HTERT RPE-1 (cell line): ENCODE results near the gene MPZL1.
"Not testable (repeated sequence)": the region's sequence is repeated elsewhere in the genome, so short reads cannot be mapped to it uniquely, and the experiment has no call there.

Experiments
- in situ Hi-C: fragments of 300-500 bp; cut with MboI; formaldehyde crosslinking; loops from 4 replicates; pipeline ENCODE4 v1.14.3; 2020; ENCODE audit warnings: low sequenced_read_pairs

MPZL1 gene

DNA sequence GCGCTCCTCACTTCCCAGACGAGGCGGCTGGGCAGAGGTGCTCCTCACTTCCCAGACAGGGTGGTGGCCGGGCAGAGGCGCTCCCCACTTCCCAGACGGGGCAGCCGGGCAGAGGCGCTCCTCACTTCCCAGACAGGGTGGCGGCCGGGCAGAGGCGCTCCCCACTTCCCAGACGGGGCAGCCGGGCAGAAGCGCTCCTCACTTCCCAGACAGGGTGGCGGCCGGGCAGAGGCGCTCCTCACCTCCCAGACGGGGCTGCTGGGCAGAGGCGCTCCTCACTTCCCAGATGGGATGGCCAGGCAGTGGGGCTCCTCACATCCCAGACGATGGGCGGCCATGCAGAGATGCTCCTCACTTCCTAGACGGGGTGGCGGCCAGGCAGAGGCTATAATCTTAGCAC is 84.5 kb downstream of the MPZL1 start:
- in situ Hi-C loops = not testable (repeated sequence)

- in situ Hi-C loops = not testable (repeated sequence)
These were observed 84.9 kb downstream of the MPZL1 start for GRCh38 chr1:167806676-167807075.

GRCh38 chr1:167808104-167808503 is 86.3 kb downstream of the MPZL1 start:
- in situ Hi-C loops = no loop called here

DNA sequence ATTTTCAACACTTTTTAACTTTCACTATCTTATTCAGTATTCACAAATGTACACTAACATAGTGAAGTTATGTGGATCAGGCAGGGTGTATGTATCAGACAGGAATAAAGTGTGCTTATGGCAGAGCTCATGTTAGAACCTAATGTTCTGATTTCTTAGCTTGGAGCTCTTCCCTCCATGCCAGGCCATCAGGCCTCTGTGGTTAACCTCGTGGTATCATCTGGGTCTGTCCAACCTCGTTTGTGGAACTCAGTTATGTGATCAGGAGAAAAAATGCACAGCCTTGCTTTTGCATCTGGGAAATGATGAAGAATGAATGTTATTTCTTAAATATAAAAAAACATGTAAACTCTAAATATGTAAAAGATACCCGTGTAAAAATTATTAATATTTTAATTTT is 86.9 kb downstream of the MPZL1 start:
- in situ Hi-C loops = no loop called here

- in situ Hi-C loops = no loop called here
These were observed 91.2 kb downstream of the MPZL1 start for GRCh38 chr1:167812972-167813371.

- in situ Hi-C loops = no loop called here
These were observed 93.9 kb downstream of the MPZL1 start for GRCh38 chr1:167815650-167816049.

DNA sequence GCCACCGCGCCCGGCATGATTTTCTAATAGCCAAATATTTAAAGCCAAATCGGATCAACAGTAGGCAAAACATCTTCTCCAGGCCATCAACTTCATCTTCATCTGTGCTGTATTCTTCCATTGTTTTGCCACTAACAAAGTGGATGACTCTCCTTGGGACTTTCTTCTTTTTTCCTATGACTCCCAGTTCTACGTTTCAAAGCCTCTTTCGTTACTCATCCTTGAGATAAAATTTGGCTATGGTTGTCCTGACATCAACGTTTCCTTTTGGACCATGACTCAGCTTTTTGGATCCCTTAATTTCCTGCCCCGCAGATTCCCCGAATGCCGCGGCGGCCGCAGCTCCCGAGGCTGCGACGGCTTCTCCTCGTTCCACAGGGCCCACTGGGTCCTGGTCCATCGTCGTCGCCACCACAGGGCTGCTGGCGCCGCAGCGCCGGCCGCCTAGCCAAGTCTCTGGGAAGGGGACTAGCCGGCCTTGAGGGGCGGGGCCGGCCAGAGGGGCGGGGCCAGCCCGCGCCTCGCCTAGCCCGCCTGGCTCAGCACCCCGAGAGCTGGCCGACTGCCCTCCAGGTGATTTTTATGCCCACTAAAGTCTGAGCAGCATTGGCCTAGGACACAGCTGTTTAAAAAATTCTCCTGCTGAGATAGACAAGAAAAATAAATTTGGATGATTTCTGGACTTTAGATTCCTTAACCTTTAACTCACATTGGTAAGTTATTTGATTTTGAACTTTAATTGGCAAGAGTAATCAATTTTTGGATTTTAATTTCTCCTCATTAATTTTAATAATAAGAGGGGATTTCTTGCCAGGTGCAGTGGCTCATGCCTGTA is 98.3 kb downstream of the MPZL1 start:
- in situ Hi-C loops = no loop called here

DNA sequence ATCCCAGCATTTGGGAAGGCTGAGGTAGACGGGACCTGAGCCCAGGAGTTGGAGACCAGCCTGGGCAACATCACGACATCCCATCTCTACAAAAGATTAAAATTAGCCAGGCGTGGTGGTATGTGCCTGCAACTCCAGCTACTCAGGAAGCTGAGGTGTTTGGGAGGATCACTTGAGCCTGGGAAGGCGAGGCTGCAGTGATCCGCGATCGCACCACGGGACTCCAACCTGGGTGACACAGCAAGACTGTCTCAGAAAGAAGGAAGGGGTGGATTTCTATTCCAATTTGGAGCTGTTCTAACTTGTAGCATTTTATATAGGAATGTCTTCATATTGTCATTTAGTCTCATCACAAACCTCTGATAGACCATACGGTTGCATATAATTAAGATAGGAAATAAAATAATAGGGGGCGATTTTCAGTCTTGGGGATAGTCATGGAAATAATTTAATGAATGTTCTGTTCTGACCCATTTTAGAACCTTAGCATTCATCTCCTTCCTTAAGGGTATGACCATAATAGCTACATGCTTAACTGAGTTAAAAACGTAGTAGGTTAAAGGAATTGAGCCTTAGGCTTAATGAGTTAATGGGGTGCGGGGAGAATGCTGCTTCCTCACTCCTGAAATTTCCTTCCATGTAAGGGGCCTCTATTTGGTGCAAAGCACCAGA is 99.0 kb downstream of the MPZL1 start:
- in situ Hi-C loops = no loop called here

DNA sequence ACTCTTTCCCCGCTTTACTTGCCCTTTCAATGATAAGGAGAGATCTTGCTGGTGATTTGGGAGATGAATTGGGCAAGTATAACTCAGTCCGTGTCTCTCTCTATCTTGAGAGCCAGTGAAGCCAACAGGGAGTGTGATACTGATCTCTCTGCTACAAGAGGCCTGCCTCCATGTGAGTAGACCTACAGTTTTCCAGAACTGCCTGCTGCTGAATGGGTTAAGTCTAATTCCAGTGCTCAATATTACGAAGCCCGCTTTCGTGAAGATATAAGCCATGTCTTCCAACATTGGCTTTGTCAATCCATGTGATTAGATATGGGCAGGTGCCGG is 99.5 kb downstream of the MPZL1 start:
- in situ Hi-C loops = no loop called here

DNA sequence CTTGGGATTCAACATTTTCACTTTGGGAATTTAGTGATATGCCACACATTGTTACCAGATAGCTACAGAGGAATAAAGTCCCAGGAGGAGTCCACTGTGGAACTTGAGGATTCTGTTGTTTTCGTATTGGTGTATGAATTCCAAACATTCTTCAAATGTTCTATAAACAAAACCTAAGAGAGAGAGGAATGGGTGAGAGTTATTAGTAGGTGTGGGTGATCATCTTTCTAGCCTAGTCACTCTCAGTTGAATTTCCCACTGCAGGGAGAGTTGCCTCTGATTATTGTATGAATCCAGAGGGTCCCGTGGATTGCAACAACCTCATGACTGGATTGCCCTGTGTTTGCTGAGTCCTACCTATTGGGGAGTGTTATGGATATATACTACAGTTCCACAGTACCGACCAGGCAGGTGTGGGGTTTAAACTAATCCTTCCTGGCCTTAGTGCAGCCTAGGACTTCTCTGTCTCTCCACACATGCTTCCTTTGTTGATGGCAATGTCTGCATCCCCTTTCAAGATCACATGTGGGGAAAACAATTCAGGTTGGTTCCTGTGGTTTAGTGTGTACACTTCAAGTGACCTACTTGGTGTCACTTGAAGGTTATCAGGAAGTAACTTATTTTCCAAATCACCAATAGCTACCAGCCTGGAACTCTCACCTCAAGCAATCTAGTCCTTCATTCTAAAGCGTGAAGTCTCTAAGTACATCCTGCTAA is 100.3 kb downstream of the MPZL1 start:
- in situ Hi-C loops = no loop called here

- in situ Hi-C loops = no loop called here
These were observed 102.5 kb downstream of the MPZL1 start for GRCh38 chr1:167824163-167824794.

GRCh38 chr1:167825419-167826079 is 103.8 kb downstream of the MPZL1 start:
- in situ Hi-C loops = no loop called here

- in situ Hi-C loops = no loop called here
These were observed 104.3 kb downstream of the MPZL1 start for GRCh38 chr1:167826127-167826526.

- in situ Hi-C loops = no loop called here
These were observed 108.1 kb downstream of the MPZL1 start for GRCh38 chr1:167829868-167830267.

GRCh38 chr1:167830668-167831067 is 108.9 kb downstream of the MPZL1 start:
- in situ Hi-C loops = not testable (repeated sequence)

DNA sequence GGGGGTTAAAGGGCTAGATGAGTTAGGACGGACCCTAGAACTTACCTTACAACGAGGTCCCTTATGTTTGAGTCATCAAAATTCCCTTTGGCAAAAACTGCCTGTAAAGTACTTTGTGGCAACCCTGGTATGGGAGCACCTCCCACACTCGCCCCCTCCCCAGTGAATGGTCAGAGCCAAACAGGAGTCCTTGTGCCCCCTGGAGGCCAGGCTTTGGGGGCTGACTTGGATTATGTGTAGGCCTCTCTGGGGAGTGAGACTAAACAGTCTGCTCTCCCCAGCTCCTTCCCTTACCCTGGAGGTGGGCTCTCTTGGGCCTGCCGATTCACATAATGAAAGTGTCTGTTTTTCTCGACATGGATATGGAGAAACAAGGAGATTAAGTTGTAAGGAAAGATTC is 110.9 kb downstream of the MPZL1 start:
- in situ Hi-C loops = no loop called here

DNA sequence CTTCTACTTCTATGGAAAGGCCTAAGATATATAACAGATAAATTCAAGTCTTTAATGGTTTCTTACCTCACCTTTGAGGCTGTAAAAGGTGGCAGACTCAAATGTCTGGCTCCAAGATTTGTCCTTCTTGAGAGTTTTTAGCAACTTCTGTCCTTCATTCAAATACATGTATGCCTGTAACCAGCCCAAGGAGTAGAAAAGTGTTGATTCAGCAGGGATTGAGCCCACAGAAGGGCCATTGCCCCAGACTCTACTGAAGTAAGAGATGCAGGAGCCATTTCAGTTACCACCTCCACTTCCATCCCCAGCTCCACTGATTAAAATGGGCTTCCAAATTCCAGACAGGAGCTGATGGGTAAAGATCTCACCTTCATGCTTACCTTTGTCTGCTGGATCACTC is 112.1 kb downstream of the MPZL1 start:
- in situ Hi-C loops = no loop called here

DNA sequence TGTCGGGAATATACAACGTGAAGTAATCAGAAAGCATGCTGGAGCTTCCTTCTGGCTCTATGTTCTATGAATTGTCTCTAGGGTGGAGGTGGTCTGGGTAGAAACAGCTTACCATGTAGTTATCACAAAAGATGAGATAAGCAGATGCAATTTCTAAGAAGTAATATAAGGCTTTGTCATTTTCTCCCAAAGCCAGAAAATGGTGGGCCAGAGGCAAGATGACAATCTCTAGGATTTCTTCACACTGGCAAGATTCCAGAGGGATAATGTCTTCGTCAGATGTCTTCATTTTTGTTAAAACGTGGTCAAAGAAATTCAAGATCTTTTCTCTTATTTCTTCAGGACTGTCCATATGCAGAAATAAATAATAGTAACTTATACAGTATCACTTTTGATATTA is 114.4 kb downstream of the MPZL1 start:
- in situ Hi-C loops = no loop called here

DNA sequence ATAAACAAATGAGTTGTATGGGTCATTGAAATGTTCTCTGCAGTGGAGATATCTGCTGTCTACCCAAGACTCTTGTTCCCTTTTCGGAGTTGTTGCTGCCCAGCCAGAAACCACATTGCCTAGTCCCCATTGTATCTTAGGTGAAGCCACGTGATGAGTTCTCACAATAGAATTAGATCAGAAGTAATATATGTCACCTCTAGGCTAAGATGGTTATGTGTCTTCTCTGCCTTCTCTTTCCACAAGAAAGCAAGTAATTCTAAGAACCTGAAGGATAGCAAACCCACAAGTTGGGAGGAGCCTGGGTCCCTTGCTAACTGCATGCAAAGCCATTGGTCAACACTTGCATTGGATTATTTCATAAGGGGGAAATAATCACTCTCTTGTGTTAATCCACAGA is 115.5 kb downstream of the MPZL1 start:
- in situ Hi-C loops = no loop called here

GRCh38 chr1:167839009-167839408 is 117.2 kb downstream of the MPZL1 start:
- in situ Hi-C loops = no loop called here
